NB4 (cell line): Measurements from ENCODE around the gene CTDSPL.

Experiments
- CTCF ChIP-seq: IDR thresholded peaks from one replicate; pipeline ENCODE4 v1.5.1; 2012; ENCODE audit warnings: low read depth, low read length
- POLR2A ChIP-seq: IDR thresholded peaks from 2 replicates; pipeline ENCODE4 v1.6.1; 2011; ENCODE audit warnings: mild to moderate bottlenecking; ENCODE audit not compliant: insufficient read length; ENCODE audit errors: extremely low read depth

DNA sequence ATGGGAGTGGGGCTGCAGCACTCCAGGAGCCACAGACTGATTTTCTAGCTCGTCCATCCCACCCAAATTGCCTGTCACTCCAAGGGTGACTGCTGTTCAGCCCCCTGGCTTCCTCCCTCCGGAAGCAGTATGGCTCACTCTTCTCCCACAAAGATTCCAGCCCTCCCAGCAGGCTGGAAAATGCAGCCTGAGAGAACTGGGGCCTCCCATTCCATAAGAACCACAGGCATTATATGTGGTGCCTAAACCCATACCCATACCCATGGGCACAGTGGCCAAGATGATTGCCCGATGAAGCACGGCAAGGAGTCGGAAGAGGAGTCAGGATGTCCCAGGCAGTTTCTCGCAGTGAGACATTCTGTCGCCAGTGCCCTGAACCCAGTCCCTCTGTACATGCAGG is 122.9 kb downstream of the CTDSPL start:
- no peak for TF ChIP-seq POLR2A
- TF ChIP-seq CTCF: no peak
